Prostate gland (tissue), 2 donors: ENCODE data around the gene ABHD16B. TPM values are rescaled to one million over a fixed set of nuclear protein-coding genes. Genes with fewer than 3 reads are reported as not detected.

Experiments
- DNase-seq: peaks from one replicate; pipeline ENCODE4 v3.0.0-alpha.2; 2019; ENCODE audit warnings: low spot score
- H3K27ac ChIP-seq, 2 donors: fragments of 200-600 bp; sonication (generic); 2 replicates each; pipeline ENCODE4 v1.5.1; 2017 to 2019
- H3K27me3 ChIP-seq: fragments of 200-600 bp; sonication (generic); replicated peaks from 2 replicates; pipeline ENCODE4 v1.5.1; 2019; ENCODE audit not compliant: insufficient read depth
- H3K36me3 ChIP-seq, 2 donors: fragments of 200-600 bp; sonication (generic); 1 replicate in 1 of 2; 2 replicates in 1 of 2; pipeline versions ENCODE4 v1.5.1 to v1.8.1; 2017 to 2019
- H3K4me1 ChIP-seq: fragments of 200-600 bp; sonication (generic); replicated peaks from 2 replicates; pipeline ENCODE4 v1.5.1; 2019
- H3K4me3 ChIP-seq, 2 donors: fragments of 200-600 bp; sonication (generic); 2 replicates each; pipeline ENCODE4 v1.5.1; 2017 to 2019
- H3K9me3 ChIP-seq: fragments of 200-600 bp; sonication (generic); 2 replicates; pipeline ENCODE4 v1.5.1; 2017
- CTCF ChIP-seq, 4 experiments: fragments of 200-600 bp in 2 of 4; fragments of 450-650 bp in 2 of 4; sonication (generic) in 2 of 4; IDR thresholded peaks; 1 replicate in 3 of 4; 2 replicates in 1 of 4; pipeline ENCODE4 v1.5.1; 2016 to 2019; ENCODE audit warnings: antibody characterized with exemption in 4 of 4, mild to moderate bottlenecking in 2 of 4, moderate library complexity in 2 of 4
- POLR2A ChIP-seq: fragments of 450-650 bp; IDR thresholded peaks from one replicate; pipeline ENCODE4 v1.6.1; 2016; ENCODE audit warnings: antibody characterized with exemption, mild to moderate bottlenecking
- POLR2AphosphoS5 ChIP-seq: sonication (generic); formaldehyde crosslinking; IDR thresholded peaks from one replicate; pipeline ENCODE4 v1.6.1; 2017; ENCODE audit warnings: antibody characterized with exemption
- WGBS: methylation state at CpG from one replicate; pipeline ENCODE4 v1.1.5; 2018; 5-methylcytosine and 5-hydroxymethylcytosine counted together
- intact Hi-C: fragments of 100-400 bp; cut with DNase I; formaldehyde crosslinking; loops from one replicate; pipeline ENCODE4 v1.14.2; 2022
- total RNA-seq, 2 donors: library from RNA; depleted of rRNA; stranded (reverse); fragments of >200 nt; gene quantifications; one replicate each; pipeline ENCODE4 v1.1.0, GENCODE V29; 2016

ABHD16B gene
- total RNA-seq, 2 donors from 2014 or later = 1.6 TPM; not detected in 1

DNA sequence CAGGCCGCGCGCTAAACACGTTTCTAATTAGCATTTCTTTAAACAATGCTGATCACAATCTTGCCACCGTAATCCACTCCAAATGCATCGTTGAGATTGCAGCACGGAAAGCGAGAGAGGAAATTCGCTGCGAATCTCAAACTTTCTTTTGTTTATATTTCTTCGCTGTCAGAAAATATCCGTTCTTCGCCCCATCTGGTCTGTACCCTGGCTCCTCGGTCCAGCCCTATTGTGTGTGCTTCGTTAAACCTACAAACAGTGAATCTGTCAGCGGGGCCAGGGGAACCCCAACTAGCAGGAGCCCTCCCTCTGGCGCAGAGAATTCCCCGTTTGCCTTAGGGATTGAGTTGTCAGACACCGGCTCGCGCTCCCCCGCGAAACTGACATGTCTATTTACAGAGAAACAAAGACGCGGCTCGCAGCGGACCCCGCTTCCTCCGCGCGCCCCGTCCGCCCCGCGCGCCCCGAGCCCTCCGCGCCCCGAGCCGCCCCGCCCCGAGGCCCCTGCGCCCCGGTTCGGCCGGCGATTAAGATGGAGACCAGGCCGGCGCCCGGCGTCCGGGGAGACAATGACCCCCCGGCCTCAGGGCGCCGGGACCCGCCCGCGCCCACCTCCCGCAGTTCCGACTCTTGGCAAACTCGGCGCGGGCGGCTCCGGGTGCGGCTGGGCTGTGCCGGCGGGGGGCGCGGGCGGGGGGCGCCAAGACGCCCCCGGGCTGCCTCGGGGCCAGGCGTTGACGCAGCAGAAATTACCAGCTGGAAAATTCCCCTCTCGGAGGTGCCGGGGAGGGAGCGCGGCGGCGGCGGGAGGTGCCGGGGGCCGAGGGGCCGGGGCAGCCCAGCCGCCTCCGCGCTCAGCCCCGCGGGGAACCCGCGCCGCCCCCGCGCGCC, 31.1 kb upstream of the ABHD16B start:
- Histone ChIP-seq H3K27ac (peak overlapping the region; percentile 47 to 60), H3K27me3 (no peaks in the 10 kb centered on the region), H3K9me3 (no peaks in the 10 kb centered on the region), H3K4me3 (peak overlapping the region; percentile 65 to 72), H3K36me3 (no peaks in the 10 kb centered on the region), H3K4me1 (no peaks in the 10 kb centered on the region)
- TF ChIP-seq POLR2AphosphoS5 (no peak), CTCF (IDR thresholded peaks at IDR 0.05) (no peak), POLR2A (no peak)
- intact Hi-C loops = loop anchor here (5.0 kb wide), 1 partner anchor 32 kb away; the partner anchor contains the start of gene ABHD16B
- DNase-seq = no peak
- 1% methylated on average over 44 of the region's 99 CpGs for WGBS

GRCh38 chr20:63830841-63831588, 30.3 kb upstream of the ABHD16B start, which contains the start of gene ZBTB46:
ZBTB46 (minus strand) TSS chr20:63831264; CDS start chr20:63790757, 40,507 bp downstream.
- peak within 1 kb of the TSS; percentile 65 to 72 for H3K4me3 ChIP-seq
- H3K9me3 ChIP-seq = no peaks in the 10 kb centered on the region
- 1% methylated on average over 38 of the region's 147 CpGs for WGBS
- H3K36me3 ChIP-seq = no peaks in the 10 kb centered on the region
- no peaks in the 10 kb centered on the region for H3K4me1 ChIP-seq
- H3K27ac ChIP-seq = peak within 1 kb of the TSS; percentile 47 to 60
- H3K27me3 ChIP-seq = no peaks in the 10 kb centered on the region
- peak; percentile 31 for DNase-seq
- intact Hi-C loops = no loop called here
- no peak for TF ChIP-seq POLR2AphosphoS5
- TF ChIP-seq POLR2A = no peak
- no peak for TF ChIP-seq CTCF (IDR thresholded peaks at IDR 0.05)

DNA sequence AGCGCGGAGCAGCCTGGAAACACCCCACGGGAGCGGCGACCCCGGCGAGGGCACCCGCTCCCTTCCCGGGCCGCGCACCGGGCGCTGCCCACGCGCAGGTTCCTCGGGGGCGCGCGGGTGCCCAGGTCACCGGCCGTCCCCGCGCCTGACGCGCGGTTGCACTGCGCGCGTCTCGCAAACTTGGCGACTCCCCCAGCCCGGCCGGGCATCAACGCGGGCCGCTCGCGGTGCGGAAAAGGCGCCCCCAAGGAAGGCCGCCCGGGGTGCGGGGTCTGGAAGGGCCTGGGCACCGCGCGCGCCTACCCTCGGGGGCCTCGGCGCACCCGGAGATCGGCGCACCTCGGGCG, 29.7 kb upstream of the ABHD16B start:
- TF ChIP-seq CTCF (IDR thresholded peaks at IDR 0.05) (no peak), POLR2A (no peak), POLR2AphosphoS5 (no peak)
- intact Hi-C loops = no loop called here

DNA sequence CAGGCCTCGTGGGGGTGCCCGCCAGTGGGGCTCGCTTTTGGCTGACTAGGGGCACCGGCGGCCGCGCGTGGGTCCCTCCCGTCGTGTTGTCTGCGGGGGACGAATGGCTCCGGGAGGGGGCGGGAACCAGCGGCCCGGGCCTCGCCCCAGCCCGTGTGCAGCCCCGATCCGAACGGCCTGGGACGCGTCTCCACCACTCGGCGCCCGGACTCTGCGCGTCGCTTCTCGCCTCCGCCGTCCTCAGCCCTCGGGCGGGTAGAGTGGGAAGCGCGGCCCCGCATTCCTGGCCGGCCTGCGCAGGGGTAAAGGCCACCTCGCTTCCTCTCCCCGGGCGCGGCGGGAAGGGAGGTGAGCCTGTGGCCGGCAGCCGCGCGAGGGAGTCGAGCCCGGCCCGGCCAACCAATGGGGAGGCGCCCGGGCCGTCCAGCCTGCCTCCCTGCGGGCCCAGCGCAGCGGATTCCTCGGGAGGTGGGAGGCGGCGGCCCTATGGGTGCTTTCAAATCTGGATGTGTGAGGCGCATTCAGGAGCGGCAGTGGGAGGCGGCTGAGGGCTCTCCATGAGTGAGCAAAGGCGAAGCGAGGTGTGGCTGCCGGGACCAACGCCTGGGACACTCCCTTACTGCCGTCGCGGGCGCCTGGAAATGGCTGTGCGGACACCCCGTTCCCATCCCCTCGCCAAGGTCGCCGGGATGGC, 29.2 kb upstream of the ABHD16B start:
- Histone ChIP-seq H3K27me3 (no peaks in the 10 kb centered on the region), H3K4me3 (peak overlapping the region; percentile 43 to 60), H3K36me3 (no peaks in the 10 kb centered on the region), H3K4me1 (no peaks in the 10 kb centered on the region), H3K9me3 (no peaks in the 10 kb centered on the region), H3K27ac (peak overlapping the region in 1 of 2 donors; percentile 23)
- 7% methylated on average over 37 of the region's 76 CpGs for WGBS
- intact Hi-C loops = no loop called here
- DNase-seq = no peak
- no peak for TF ChIP-seq POLR2AphosphoS5

More for the DNA sequence above, 29.7 kb upstream of the ABHD16B start:
- H3K9me3 ChIP-seq = no peaks in the 10 kb centered on the region
- no peaks in the 10 kb centered on the region for H3K27me3 ChIP-seq
- H3K4me1 ChIP-seq = no peaks in the 10 kb centered on the region
- no peak for DNase-seq
- H3K4me3 ChIP-seq = peak overlapping the region; percentile 43 to 60
- WGBS = under 1% methylated on average over 16 of the region's 55 CpGs
- H3K36me3 ChIP-seq = no peaks in the 10 kb centered on the region
- peak overlapping the region in 1 of 2 donors; percentile 23 for H3K27ac ChIP-seq
